Measurements from ENCODE around the gene GPATCH1. TPM values are rescaled to one million over a fixed set of nuclear protein-coding genes. Genes with fewer than 3 reads are reported as not detected.
A peak's percentile ranks its signal among the peaks of the same experiment; 100 is the strongest.
"Not testable (repeated sequence)": the region's sequence is repeated elsewhere in the genome, so short reads cannot be mapped to it uniquely, and the experiment has no call there.

GPATCH1 gene
- total RNA-seq, 1 experiment from 2014 or later: 7.8 TPM

DNA sequence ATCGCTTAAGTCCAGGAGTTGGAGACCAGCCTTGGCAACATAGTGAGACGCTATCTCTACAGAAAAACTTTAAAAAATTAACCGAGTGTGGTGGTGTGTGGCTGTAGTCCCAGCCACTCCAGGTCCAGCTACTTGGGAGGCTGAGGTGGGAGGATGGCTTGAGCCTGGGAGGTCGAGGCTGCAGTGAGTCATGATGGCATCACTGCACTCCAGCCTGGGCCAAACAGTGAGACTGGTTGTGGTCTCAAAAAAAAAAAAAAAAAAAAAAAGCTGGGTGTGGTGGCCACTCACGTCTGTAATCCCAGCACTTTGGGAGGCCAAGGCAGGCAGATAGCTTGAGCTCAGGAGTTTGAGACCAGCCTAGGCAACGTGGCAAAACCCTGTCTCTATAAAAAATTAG is 85.1 kb downstream of the GPATCH1 start:
- H2AFZ ChIP-seq (ENCODE audit: low read depth, low read length, poor library complexity, severe bottlenecking); H3K27ac ChIP-seq (ENCODE audit: low read depth, low read length); POLR2A ChIA-PET; H3K36me3 ChIP-seq (ENCODE audit: control insufficient read depth in 1 of 2, insufficient read depth in 2 of 2, low read length in 2 of 2); H3K4me3 ChIP-seq (replicated peaks in 1 of 2; ENCODE audit: low read depth in 1 of 2, low read length in 2 of 2); H3K79me2 ChIP-seq (ENCODE audit: insufficient read depth, low read length); H3K4me1 ChIP-seq (ENCODE audit: control insufficient read depth in 1 of 2, insufficient read depth in 2 of 2, low read length in 2 of 2); H4K20me1 ChIP-seq (ENCODE audit: insufficient read depth); BruUV-seq (replicated peaks); H3K27me3 ChIP-seq (ENCODE audit: insufficient read depth, low read length); H3K9me2 ChIP-seq (ENCODE audit: insufficient read depth); intact Hi-C loops (cut with micrococcal nuclease); DNase-seq (ENCODE audit: low read depth, low spot score); H3K9ac ChIP-seq (ENCODE audit: low read length); H3K9me3 ChIP-seq (ENCODE audit: control insufficient read depth in 1 of 2, insufficient read depth in 1 of 2, low read depth in 1 of 2, low read length in 2 of 2): not testable (repeated sequence)
- TF ChIP-seq FOSL1 (IDR thresholded peaks at IDR 0.05; ENCODE audit: low read depth): peak; percentile 62
- CTCF ChIA-PET: interaction anchor here (0.6 to 2.7 kb wide), 4 partner anchors 18 to 195 kb away, joined by 3 to 11 read pairs (median 4); no protein-coding TSS in a partner anchor
- RAD21 ChIA-PET (ENCODE audit: low non-redundant PET in 1 of 2, low total read pairs in 2 of 2, uncharacterized antibody in 2 of 2, unreplicated experiment in 2 of 2): interaction anchor here in 1 of 2 experiments (0.6 kb wide), 1 partner anchor 22 kb away, joined by 3 read pairs; no protein-coding TSS in a partner anchor
- ATAC-seq: peak; percentile 53; the same call in 1 of the 2 replicates
- peak overlapping the region; percentile 47 for H3K4me2 ChIP-seq (ENCODE audit: low read length)

DNA sequence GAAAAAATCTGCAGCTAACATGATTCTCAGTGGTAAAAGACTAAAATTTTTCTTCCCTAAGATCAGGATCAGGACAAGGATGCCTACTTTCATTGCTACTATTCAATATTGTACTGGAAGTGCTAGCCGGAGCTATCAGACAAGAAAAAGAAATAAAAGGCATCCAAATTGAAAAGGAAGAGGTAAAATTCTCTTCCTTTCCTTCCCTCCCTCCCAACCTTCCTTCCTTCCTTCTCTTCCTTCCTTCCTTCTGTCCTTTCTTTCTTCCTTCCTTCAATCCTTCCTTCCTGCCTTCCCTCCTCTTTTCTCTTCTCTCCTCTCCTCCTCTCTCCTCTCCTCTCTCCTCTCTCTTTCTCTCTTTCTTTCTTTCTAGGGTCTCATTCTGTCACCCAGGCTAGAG is 86.5 kb downstream of the GPATCH1 start:
- ChIA-PET POLR2A (no interaction called here), CTCF (interaction anchor here (2.7 kb wide), 1 partner anchor 17 kb away, joined by 11 read pairs; no protein-coding TSS in a partner anchor), RAD21 (ENCODE audit: low non-redundant PET in 1 of 2, low total read pairs in 2 of 2, uncharacterized antibody in 2 of 2, unreplicated experiment in 2 of 2) (no interaction called here)
- Histone ChIP-seq H3K27me3 (ENCODE audit: insufficient read depth, low read length) (no peaks in the 10 kb centered on the region), H3K4me3 (replicated peaks in 1 of 2; ENCODE audit: low read depth in 1 of 2, low read length in 2 of 2) (no peak overlapping the region), H3K9me2 (ENCODE audit: insufficient read depth) (no peaks in the 10 kb centered on the region), H3K9me3 (ENCODE audit: control insufficient read depth in 1 of 2, insufficient read depth in 1 of 2, low read depth in 1 of 2, low read length in 2 of 2) (no peaks in the 10 kb centered on the region), H3K79me2 (ENCODE audit: insufficient read depth, low read length) (no peaks in the 10 kb centered on the region), H4K20me1 (ENCODE audit: insufficient read depth) (no peaks in the 10 kb centered on the region), H3K4me1 (ENCODE audit: control insufficient read depth in 1 of 2, insufficient read depth in 2 of 2, low read length in 2 of 2) (peaks cover 11 to 20% of the 10 kb centered on the region in 2 experiments; a peak in 3 of 4 replicates), H2AFZ (ENCODE audit: low read depth, low read length, poor library complexity, severe bottlenecking) (no peak overlapping the region), H3K4me2 (ENCODE audit: low read length) (no peak overlapping the region), H3K27ac (ENCODE audit: low read depth, low read length) (no peak overlapping the region), H3K36me3 (ENCODE audit: control insufficient read depth in 1 of 2, insufficient read depth in 2 of 2, low read length in 2 of 2) (no peaks in the 10 kb centered on the region), H3K9ac (ENCODE audit: low read length) (no peak overlapping the region)
- BruUV-seq (replicated peaks): no TSS peak
- intact Hi-C loops (cut with micrococcal nuclease): no loop called here
- ATAC-seq: no peak
- DNase-seq (ENCODE audit: low read depth, low spot score): no peak
- TF ChIP-seq, protein P1, sequence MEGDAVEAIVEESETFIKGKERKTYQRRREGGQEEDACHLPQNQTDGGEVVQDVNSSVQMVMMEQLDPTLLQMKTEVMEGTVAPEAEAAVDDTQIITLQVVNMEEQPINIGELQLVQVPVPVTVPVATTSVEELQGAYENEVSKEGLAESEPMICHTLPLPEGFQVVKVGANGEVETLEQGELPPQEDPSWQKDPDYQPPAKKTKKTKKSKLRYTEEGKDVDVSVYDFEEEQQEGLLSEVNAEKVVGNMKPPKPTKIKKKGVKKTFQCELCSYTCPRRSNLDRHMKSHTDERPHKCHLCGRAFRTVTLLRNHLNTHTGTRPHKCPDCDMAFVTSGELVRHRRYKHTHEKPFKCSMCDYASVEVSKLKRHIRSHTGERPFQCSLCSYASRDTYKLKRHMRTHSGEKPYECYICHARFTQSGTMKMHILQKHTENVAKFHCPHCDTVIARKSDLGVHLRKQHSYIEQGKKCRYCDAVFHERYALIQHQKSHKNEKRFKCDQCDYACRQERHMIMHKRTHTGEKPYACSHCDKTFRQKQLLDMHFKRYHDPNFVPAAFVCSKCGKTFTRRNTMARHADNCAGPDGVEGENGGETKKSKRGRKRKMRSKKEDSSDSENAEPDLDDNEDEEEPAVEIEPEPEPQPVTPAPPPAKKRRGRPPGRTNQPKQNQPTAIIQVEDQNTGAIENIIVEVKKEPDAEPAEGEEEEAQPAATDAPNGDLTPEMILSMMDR (IDR thresholded peaks at IDR 0.05 in 2 of 3, conservative IDR thresholded peaks at IDR 0.05 in 1 of 3; ENCODE audit: borderline replicate concordance in 1 of 3, insufficient read depth in 1 of 3, low read depth in 2 of 3, low read length in 2 of 3): no peak
- TF ChIP-seq FOSL1 (IDR thresholded peaks at IDR 0.05; ENCODE audit: low read depth) (no peak), ZFX (IDR thresholded peaks at IDR 0.05) (no peak), ELF1 (IDR thresholded peaks at IDR 0.05; ENCODE audit: borderline replicate concordance, low read depth) (no peak), SIN3A (IDR thresholded peaks at IDR 0.05; ENCODE audit: low read depth) (no peak), EGR1 (IDR thresholded peaks at IDR 0.05; ENCODE audit: low read depth) (no peak), RAD21 (IDR thresholded peaks at IDR 0.05; ENCODE audit: low read depth) (no peak), EZH2phosphoT487 (IDR thresholded peaks at IDR 0.05; ENCODE audit: borderline replicate concordance) (no peak), SRF (IDR thresholded peaks at IDR 0.05; ENCODE audit: low read depth) (no peak), EZH2 (IDR thresholded peaks at IDR 0.05) (no peak), JUND (IDR thresholded peaks at IDR 0.05) (no peak), YY1 (IDR thresholded peaks at IDR 0.05; ENCODE audit: extremely low read depth, insufficient replicate concordance, low read depth, low read length) (no peak)
- TF ChIP-seq, protein P2, sequence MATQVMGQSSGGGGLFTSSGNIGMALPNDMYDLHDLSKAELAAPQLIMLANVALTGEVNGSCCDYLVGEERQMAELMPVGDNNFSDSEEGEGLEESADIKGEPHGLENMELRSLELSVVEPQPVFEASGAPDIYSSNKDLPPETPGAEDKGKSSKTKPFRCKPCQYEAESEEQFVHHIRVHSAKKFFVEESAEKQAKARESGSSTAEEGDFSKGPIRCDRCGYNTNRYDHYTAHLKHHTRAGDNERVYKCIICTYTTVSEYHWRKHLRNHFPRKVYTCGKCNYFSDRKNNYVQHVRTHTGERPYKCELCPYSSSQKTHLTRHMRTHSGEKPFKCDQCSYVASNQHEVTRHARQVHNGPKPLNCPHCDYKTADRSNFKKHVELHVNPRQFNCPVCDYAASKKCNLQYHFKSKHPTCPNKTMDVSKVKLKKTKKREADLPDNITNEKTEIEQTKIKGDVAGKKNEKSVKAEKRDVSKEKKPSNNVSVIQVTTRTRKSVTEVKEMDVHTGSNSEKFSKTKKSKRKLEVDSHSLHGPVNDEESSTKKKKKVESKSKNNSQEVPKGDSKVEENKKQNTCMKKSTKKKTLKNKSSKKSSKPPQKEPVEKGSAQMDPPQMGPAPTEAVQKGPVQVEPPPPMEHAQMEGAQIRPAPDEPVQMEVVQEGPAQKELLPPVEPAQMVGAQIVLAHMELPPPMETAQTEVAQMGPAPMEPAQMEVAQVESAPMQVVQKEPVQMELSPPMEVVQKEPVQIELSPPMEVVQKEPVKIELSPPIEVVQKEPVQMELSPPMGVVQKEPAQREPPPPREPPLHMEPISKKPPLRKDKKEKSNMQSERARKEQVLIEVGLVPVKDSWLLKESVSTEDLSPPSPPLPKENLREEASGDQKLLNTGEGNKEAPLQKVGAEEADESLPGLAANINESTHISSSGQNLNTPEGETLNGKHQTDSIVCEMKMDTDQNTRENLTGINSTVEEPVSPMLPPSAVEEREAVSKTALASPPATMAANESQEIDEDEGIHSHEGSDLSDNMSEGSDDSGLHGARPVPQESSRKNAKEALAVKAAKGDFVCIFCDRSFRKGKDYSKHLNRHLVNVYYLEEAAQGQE (IDR thresholded peaks at IDR 0.05; ENCODE audit: low read depth): no peak
- TF ChIP-seq, protein P3, sequence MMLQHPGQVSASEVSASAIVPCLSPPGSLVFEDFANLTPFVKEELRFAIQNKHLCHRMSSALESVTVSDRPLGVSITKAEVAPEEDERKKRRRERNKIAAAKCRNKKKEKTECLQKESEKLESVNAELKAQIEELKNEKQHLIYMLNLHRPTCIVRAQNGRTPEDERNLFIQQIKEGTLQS (IDR thresholded peaks at IDR 0.05): no peak
